Sigmoid colon (tissue), 7 donors: ENCODE measurements around the gene IMP4. TPM values are rescaled to one million over a fixed set of nuclear protein-coding genes. Genes with fewer than 3 reads are reported as not detected.

Experiments used
- DNase-seq: peaks from one replicate; pipeline ENCODE4 v3.0.0-alpha.2; 2019
- H3K27ac ChIP-seq, 4 donors: fragments of 200-600 bp; sonication (generic); one replicate each; pipeline ENCODE4 v1.5.1; 2016 to 2019; ENCODE audit warnings: mild to moderate bottlenecking in 1 of 4
- H3K27me3 ChIP-seq, 3 donors: fragments of 200-600 bp; sonication (generic); one replicate each; pipeline ENCODE4 v1.5.1; 2019; ENCODE audit warnings: mild to moderate bottlenecking in 1 of 3
- H3K36me3 ChIP-seq, 4 donors: fragments of 200-600 bp; sonication (generic); one replicate each; pipeline ENCODE4 v1.5.1; 2016 to 2019
- H3K4me1 ChIP-seq, 4 donors: fragments of 200-600 bp; sonication (generic); one replicate each; pipeline ENCODE4 v1.5.1; 2017 to 2019
- H3K4me3 ChIP-seq, 4 donors: fragments of 200-600 bp; sonication (generic); one replicate each; pipeline ENCODE4 v1.5.1; 2017 to 2019; ENCODE audit warnings: mild to moderate bottlenecking in 2 of 4, moderate library complexity in 1 of 4
- H3K9me3 ChIP-seq, 4 donors: fragments of 200-600 bp in 3 of 4; sonication (generic) in 3 of 4; one replicate each; pipeline versions ENCODE4 v1.5.1 to v1.6.1; 2013 to 2019
- EP300 ChIP-seq, 4 donors: sonication (generic); formaldehyde crosslinking; IDR thresholded peaks; one replicate each; pipeline ENCODE4 v1.6.1; 2017; ENCODE audit warnings: antibody characterized with exemption in 4 of 4
- POLR2A ChIP-seq, 2 donors: fragments of 450-650 bp; IDR thresholded peaks; one replicate each; pipeline ENCODE4 v1.6.1; 2016; ENCODE audit warnings: antibody characterized with exemption in 2 of 2, mild to moderate bottlenecking in 2 of 2, moderate library complexity in 2 of 2
- POLR2AphosphoS5 ChIP-seq, 4 donors: sonication (generic); formaldehyde crosslinking; IDR thresholded peaks; one replicate each; pipeline ENCODE4 v1.6.1; 2017; ENCODE audit warnings: antibody characterized with exemption in 4 of 4
- WGBS, 2 donors: extraction: QIAGEN DNeasy Blood & Tissue Kit; methylation state at CpG; one replicate each; pipeline ENCODE4 v1.1.7; 2013; 5-methylcytosine and 5-hydroxymethylcytosine counted together
- intact Hi-C: fragments of 100-400 bp; cut with DNase I; formaldehyde crosslinking; loops from one replicate; pipeline ENCODE4 v1.15.1; 2023
- polyA plus RNA-seq, 3 donors: library from polyadenylated mRNA; stranded (reverse); fragments of 200-250 nt; gene quantifications; one replicate each; pipeline ENCODE4 v1.2.3, GENCODE V29; 2013
- total RNA-seq, 4 donors: library from RNA; depleted of rRNA; stranded (reverse); fragments of >200 nt; gene quantifications; one replicate each; pipeline ENCODE4 v1.1.0, GENCODE V29; 2016
- TF ChIP-seq, protein P1 (sequence below), 4 experiments: fragments of 450-650 bp in 3 of 4; fragments of 200-600 bp in 1 of 4; IDR thresholded peaks; one replicate each; pipeline ENCODE4 v1.5.1; 2016 to 2019; ENCODE audit warnings: antibody characterized with exemption in 4 of 4, mild to moderate bottlenecking in 3 of 4, moderate library complexity in 2 of 4
- donor health status: healthy with polysubstance abuse.
- donor health status: Bipolar disorder and iron deficiency.
- donor health status: healthy.

Gene IMP4
- total and polyA plus RNA-seq, 7 donors: 48.0 to 130 (median 76.4) TPM

DNA sequence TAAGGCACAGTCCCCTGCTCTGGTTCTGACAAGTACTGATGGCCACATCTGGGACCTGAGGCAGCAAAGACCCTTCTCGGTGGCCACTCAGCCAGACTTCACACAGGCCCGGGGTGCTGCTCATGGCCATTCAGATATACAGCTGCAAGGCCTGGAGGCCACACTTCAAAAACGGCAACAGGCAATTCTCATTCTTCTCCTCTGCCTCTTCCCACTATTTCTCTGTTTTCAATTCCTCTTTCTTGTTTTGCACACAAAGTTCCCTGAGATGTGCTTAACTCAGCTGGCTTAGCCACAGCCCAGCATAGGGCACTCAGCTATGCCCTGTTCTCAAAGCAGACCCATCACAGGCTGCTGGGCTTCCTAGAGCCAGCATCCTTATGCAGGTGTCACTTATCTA, 43.0 kb downstream of the IMP4 start:
- 83 to 89% methylated on average over 3 of the region's 3 CpGs for WGBS, 2 donors
- intact Hi-C loops: no loop called here
- Histone ChIP-seq H3K36me3 (no peaks in the 10 kb centered on the region), H3K27ac (peak overlapping the region in 2 of 4 donors; percentile 20 to 45), H3K4me1 (peaks cover 0 to 13% (median 9%) of the 10 kb centered on the region in 4 donors), H3K4me3 (no peak overlapping the region), H3K9me3 (no peaks in the 10 kb centered on the region), H3K27me3 (no peaks in the 10 kb centered on the region)
- TF ChIP-seq POLR2AphosphoS5 (IDR thresholded peaks at IDR 0.05) (peak in 1 of 4 donors; percentile 13), POLR2A (IDR thresholded peaks at IDR 0.05) (no peak)
- DNase-seq: peak; percentile 62

DNA sequence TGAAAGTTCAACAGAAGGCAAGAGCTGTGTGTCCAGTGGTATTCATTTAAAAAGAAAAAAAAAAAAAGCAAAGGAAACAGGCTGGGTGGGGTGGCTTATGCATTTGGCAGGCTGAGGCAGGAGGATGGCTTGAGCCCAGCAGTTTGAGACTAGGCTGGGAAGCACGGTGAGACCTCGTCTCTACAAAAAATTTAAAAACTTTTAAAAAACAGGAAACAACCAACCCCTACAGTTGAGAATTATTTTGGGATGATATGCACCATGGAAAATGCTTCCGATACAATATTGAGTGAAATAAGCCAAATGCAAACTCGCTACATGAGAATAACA, 44.3 kb downstream of the IMP4 start:
- WGBS, 2 donors: 70 to 86% methylated on average over 4 of the region's 4 CpGs
- Histone ChIP-seq H3K27me3 (no peaks in the 10 kb centered on the region), H3K36me3 (no peaks in the 10 kb centered on the region), H3K4me1 (peaks cover 0 to 16% (median 15%) of the 10 kb centered on the region in 4 donors), H3K27ac (peak overlapping the region in 3 of 4 donors; percentile 31 to 45 (median 45)), H3K4me3 (no peak overlapping the region), H3K9me3 (no peaks in the 10 kb centered on the region)
- TF ChIP-seq EP300 (IDR thresholded peaks at IDR 0.05): no peak
- no peak for TF ChIP-seq POLR2A (IDR thresholded peaks at IDR 0.05)
- no peak for TF ChIP-seq POLR2AphosphoS5 (IDR thresholded peaks at IDR 0.05)
- TF ChIP-seq, protein P1, sequence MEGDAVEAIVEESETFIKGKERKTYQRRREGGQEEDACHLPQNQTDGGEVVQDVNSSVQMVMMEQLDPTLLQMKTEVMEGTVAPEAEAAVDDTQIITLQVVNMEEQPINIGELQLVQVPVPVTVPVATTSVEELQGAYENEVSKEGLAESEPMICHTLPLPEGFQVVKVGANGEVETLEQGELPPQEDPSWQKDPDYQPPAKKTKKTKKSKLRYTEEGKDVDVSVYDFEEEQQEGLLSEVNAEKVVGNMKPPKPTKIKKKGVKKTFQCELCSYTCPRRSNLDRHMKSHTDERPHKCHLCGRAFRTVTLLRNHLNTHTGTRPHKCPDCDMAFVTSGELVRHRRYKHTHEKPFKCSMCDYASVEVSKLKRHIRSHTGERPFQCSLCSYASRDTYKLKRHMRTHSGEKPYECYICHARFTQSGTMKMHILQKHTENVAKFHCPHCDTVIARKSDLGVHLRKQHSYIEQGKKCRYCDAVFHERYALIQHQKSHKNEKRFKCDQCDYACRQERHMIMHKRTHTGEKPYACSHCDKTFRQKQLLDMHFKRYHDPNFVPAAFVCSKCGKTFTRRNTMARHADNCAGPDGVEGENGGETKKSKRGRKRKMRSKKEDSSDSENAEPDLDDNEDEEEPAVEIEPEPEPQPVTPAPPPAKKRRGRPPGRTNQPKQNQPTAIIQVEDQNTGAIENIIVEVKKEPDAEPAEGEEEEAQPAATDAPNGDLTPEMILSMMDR (IDR thresholded peaks at IDR 0.05): no peak
- peak; percentile 67 for DNase-seq
- intact Hi-C loops: no loop called here

DNA sequence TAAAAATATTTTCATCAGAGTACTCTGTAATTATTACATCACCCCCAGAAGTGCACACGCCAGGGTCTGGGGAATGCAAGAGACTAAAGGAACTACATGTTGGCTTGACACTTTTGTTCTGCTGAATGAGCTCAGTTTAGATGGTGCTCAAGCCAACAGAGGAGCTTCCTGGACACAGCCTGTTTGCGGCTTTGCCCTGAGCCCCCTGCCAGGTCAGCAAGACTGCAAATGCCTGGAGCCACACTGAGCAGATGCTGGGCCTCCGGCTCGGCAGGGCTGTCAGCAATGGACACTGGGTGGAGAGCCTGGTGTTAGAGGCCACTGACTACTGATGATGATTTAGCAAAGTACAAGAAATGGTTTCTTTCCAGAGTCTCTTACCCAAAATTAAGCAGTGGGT, 45.1 kb downstream of the IMP4 start:
- no peaks in the 10 kb centered on the region for H3K36me3 ChIP-seq
- DNase-seq: peak; percentile 60
- H3K27ac ChIP-seq: peak overlapping the region in 3 of 4 donors; percentile 3 to 37 (median 31)
- TF ChIP-seq, protein P1 (IDR thresholded peaks at IDR 0.05): no peak
- TF ChIP-seq POLR2AphosphoS5 (IDR thresholded peaks at IDR 0.05): no peak
- TF ChIP-seq POLR2A (IDR thresholded peaks at IDR 0.05): no peak
- no peak for TF ChIP-seq EP300 (IDR thresholded peaks at IDR 0.05)
- H3K4me1 ChIP-seq: peaks cover 0 to 20% (median 18%) of the 10 kb centered on the region in 4 donors
- 81 to 91% methylated on average over 4 of the region's 4 CpGs for WGBS, 2 donors
- H3K4me3 ChIP-seq: no peak overlapping the region
- H3K9me3 ChIP-seq: no peaks in the 10 kb centered on the region
- intact Hi-C loops: no loop called here
- no peaks in the 10 kb centered on the region for H3K27me3 ChIP-seq

DNA sequence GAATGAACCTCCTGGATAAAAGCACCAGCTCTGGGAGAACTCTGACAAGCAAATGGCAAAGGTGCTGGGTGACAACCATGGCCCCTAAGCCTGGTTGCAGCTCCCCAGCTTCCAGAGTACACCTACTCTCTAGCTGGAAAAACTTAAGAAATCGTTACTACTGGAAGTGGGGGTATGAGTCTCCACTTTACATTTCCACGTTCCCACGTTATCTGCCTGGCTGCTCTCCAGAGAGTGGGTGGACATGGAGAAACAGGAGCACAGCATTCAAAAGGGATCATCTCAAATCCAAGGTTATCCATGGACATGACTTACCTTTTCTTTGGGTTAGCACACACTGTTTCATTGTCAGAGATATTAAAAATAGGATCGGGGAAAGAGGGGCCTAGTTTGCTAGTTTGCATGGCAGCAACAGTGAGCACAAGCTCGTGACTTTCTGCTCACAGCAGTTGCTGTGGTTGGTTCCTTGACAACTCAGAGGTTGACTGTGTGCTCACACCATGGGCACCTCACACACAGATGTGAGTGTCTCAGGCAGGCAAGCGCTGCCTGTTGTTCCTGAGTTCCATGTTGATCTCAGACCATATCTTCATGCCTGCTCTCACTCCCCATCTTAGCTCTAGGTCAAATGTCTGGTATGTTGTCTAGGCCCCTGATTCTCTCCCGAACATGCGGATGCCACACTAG, 45.7 kb downstream of the IMP4 start:
- no peaks in the 10 kb centered on the region for H3K27me3 ChIP-seq
- TF ChIP-seq, protein P1 (IDR thresholded peaks at IDR 0.05): no peak
- TF ChIP-seq EP300 (IDR thresholded peaks at IDR 0.05): no peak
- no peak for TF ChIP-seq POLR2A (IDR thresholded peaks at IDR 0.05)
- no peak for TF ChIP-seq POLR2AphosphoS5 (IDR thresholded peaks at IDR 0.05)
- H3K9me3 ChIP-seq: no peaks in the 10 kb centered on the region
- DNase-seq: peak; percentile 34
- H3K27ac ChIP-seq: peak overlapping the region in 3 of 4 donors; percentile 3 to 37 (median 31)
- 89 to 93% methylated on average over 8 of the region's 8 CpGs for WGBS, 2 donors
- intact Hi-C loops: no loop called here
- peaks cover 0 to 20% (median 18%) of the 10 kb centered on the region in 4 donors for H3K4me1 ChIP-seq
- no peaks in the 10 kb centered on the region for H3K36me3 ChIP-seq
- no peak overlapping the region for H3K4me3 ChIP-seq

DNA sequence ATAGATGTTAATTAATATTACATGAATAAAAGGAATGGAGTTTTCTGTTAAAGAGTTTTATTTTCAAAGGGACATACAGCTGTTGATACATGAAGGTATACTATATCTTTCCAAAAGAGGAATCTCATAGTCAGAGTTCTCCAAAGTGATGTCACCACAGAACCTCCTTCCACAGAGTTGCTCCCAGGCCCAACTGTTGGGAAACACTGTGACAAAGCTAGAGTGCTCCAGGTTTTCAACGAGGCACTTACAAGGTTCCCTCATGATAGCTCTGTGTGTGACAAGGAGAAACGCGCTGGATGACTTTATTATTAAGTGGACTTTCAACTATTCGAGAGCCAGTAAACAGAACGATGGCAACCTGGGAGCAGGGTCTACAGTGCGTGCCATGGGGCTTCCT, 46.7 kb downstream of the IMP4 start:
- TF ChIP-seq POLR2A (IDR thresholded peaks at IDR 0.05) (no peak), EP300 (IDR thresholded peaks at IDR 0.05) (no peak), POLR2AphosphoS5 (IDR thresholded peaks at IDR 0.05) (no peak)
- TF ChIP-seq, protein P1 (IDR thresholded peaks at IDR 0.05): no peak
- Histone ChIP-seq H3K4me1 (peaks cover 0 to 20% (median 18%) of the 10 kb centered on the region in 4 donors), H3K27me3 (no peaks in the 10 kb centered on the region), H3K9me3 (no peaks in the 10 kb centered on the region), H3K36me3 (no peaks in the 10 kb centered on the region), H3K27ac (peak overlapping the region in 1 of 4 donors; percentile 89), H3K4me3 (no peak overlapping the region)
- peak; percentile 56 for DNase-seq
- intact Hi-C loops: no loop called here
- 94 to 96% methylated on average over 6 of the region's 6 CpGs for WGBS, 2 donors
